Measurements from ENCODE around the gene FHOD3. TPM values are rescaled to one million over a fixed set of nuclear protein-coding genes. Genes with fewer than 3 reads are reported as not detected.

FHOD3 gene
- total RNA-seq, 2 experiments from 2014 or later: not detected

DNA sequence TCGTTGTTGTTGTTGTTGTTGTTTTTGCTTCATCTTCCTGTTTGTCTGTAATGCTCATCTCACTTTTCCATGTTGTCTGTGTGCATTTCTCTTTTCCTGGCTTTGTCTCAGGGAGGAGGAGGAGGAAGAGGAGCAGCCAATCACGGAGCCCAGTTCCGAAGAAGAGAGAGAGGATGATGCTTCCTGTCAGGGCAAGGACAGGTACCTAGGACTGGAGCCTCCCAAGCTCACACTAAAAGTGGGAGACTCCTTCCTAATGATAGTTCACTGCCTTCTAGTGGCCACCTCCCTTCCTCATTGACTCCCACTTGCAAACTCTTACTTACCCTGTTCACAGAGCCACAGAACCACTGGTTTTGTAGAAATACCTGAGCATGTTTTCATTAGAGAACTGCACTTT is 351.7 kb downstream of the FHOD3 start:
- intact Hi-C loops (cut with micrococcal nuclease): no loop called here
- Mint-ChIP-seq H3K4me1 (ENCODE audit: low read depth) (no peaks in the 10 kb centered on the region), H3K27ac (no peak overlapping the region), H3K9me3 (no peaks in the 10 kb centered on the region), H3K36me3 (ENCODE audit: low read depth) (no peaks in the 10 kb centered on the region), H3K4me3 (no peak overlapping the region), H3K27me3 (ENCODE audit: low read depth) (peaks cover 7% of the 10 kb centered on the region)
- CTCF ChIA-PET: no interaction called here
- no peak for DNase-seq

DNA sequence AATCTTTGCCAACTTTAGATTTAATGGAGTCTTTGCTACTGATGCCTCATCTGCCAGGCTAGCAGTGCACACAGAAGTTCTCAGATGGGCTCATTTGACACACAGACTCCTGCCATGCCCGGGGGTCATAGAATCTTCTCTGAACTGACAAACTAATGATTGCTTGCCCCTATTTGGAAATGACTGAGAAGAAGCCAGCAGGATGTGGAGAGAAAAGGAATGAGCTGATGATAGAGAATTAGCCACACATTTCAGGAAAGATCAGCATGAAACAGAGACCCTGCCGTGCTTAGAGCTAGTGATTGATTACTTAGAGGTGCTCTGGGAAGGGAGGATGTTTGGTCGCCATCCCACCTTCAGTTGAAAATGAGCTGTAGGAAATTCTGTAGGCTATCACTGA is 352.8 kb downstream of the FHOD3 start:
- Mint-ChIP-seq H3K36me3 (ENCODE audit: low read depth) (no peaks in the 10 kb centered on the region), H3K9me3 (no peaks in the 10 kb centered on the region), H3K27me3 (ENCODE audit: low read depth) (peaks cover 7% of the 10 kb centered on the region), H3K27ac (no peak overlapping the region), H3K4me1 (ENCODE audit: low read depth) (no peaks in the 10 kb centered on the region), H3K4me3 (no peak overlapping the region)
- intact Hi-C loops (cut with micrococcal nuclease): no loop called here
- DNase-seq: no peak
- CTCF ChIA-PET: interaction anchor here (1.1 kb wide), 1 partner anchor 37 kb away, joined by 3 read pairs; no protein-coding TSS in a partner anchor

DNA sequence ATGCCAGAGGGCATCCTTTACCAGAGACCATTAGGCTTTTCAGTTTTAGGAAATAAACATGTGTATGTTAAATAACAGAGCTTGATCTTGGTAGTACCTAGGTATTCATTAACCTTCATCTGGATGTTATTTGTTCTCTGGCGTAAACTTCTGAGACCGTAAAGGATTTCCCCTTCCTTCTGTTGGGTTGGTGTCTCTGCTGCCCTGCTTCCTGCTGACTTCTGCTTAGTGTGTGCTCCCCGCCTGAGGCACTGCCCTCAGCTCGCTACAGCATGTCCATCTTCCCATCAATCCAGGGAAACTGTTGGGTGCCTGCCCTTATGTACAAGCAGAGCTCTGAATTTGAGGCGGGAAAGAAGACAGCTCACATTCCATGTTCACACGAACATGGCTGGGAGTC is 353.4 kb downstream of the FHOD3 start:
- H3K4me3 Mint-ChIP-seq: no peak overlapping the region
- CTCF ChIA-PET: interaction anchor here (1.1 kb wide), 1 partner anchor 37 kb away, joined by 3 read pairs; no protein-coding TSS in a partner anchor
- no peak overlapping the region for H3K27ac Mint-ChIP-seq
- H3K27me3 Mint-ChIP-seq (ENCODE audit: low read depth): peaks cover 7% of the 10 kb centered on the region
- DNase-seq: no peak
- no peaks in the 10 kb centered on the region for H3K36me3 Mint-ChIP-seq (ENCODE audit: low read depth)
- H3K9me3 Mint-ChIP-seq: no peaks in the 10 kb centered on the region
- intact Hi-C loops (cut with micrococcal nuclease): no loop called here
- no peaks in the 10 kb centered on the region for H3K4me1 Mint-ChIP-seq (ENCODE audit: low read depth)

DNA sequence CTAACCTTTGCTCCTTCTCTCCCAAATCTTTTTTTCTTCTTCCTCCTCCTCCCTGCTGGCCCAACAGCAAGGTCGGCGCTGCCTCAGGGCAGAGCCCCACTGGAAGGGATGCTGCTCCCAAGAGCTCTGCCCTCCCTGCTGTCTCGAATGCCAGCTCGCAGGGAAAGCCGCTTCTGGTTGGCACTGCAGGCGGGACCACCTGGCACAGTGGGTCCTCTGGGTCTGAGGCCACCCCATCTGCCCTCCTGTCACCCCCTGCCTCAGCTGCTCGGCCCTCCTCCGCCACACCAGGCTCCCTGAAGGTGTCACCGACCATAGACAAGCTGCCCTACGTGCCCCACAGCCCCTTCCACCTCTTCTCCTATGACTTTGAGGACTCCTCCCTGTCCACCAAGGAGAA is 355.0 kb downstream of the FHOD3 start:
- H3K9me3 Mint-ChIP-seq: no peaks in the 10 kb centered on the region
- H3K36me3 Mint-ChIP-seq (ENCODE audit: low read depth): no peaks in the 10 kb centered on the region
- H3K27ac Mint-ChIP-seq: no peak overlapping the region
- H3K4me1 Mint-ChIP-seq (ENCODE audit: low read depth): no peaks in the 10 kb centered on the region
- no peak overlapping the region for H3K4me3 Mint-ChIP-seq
- intact Hi-C loops (cut with micrococcal nuclease): no loop called here
- DNase-seq: no peak
- CTCF ChIA-PET: no interaction called here
- peaks cover 9% of the 10 kb centered on the region for H3K27me3 Mint-ChIP-seq (ENCODE audit: low read depth)

DNA sequence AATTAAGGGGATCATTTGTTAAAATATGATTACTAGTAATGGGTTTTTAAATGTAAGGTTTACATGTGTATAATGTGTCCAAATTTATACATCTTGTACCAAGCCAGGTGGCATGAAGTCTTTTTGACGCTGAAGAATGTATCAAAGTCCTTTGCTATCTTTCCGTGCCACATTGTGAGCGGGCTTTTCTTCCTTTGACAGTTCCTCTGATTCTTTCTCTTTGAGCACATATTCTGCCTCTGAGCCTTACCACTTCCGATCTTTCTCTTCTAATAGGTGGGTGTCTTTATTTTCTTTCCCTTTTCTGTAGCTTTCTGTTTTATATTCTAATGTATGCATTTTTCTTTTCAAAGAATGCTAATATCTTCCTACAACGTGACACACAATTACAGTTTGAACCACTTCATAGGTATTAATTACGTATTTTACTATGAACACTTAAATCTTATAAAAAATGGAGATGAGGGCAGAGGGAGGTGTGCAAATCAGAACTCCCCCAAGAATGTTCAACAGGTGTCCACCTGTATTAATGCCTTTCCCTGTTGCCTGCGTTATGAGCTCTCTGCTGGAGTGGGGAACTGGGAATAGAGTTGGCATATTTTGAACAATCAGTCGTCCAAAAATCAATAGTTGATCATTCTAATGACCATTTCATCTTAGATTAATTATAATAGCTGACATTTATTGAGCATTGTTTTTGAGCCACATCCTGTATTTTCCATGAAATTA is 355.8 kb downstream of the FHOD3 start:
- Mint-ChIP-seq H3K9me3 (no peaks in the 10 kb centered on the region), H3K36me3 (ENCODE audit: low read depth) (no peaks in the 10 kb centered on the region), H3K4me3 (no peak overlapping the region), H3K4me1 (ENCODE audit: low read depth) (no peaks in the 10 kb centered on the region), H3K27ac (no peak overlapping the region), H3K27me3 (ENCODE audit: low read depth) (peaks cover 9% of the 10 kb centered on the region)
- CTCF ChIA-PET: interaction anchor here (0.6 kb wide), 1 partner anchor 658 kb away, joined by 3 read pairs; no protein-coding TSS in a partner anchor
- intact Hi-C loops (cut with micrococcal nuclease): no loop called here
- DNase-seq: no peak

DNA sequence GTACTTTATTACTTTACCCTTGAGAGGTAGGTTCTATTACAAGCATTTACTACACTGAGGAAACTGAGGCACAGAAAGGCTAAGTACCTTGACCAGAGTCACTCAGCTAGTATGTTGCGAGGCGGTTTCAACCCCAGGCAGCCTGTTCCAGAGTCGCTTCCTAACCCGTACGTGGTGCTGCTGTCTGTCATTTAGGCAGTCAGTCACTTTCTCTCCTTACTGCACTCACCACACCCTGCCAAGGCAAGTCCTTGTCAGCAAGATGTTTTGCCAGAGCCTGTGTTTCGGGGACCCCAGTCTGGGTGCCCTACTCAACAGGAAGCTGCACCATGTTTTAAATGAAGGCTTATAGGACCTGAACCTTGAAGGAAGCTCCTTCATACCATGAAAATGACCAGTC is 356.4 kb downstream of the FHOD3 start:
- DNase-seq: no peak
- CTCF ChIA-PET: interaction anchor here (0.6 kb wide), 1 partner anchor 659 kb away, joined by 3 read pairs; no protein-coding TSS in a partner anchor

DNA sequence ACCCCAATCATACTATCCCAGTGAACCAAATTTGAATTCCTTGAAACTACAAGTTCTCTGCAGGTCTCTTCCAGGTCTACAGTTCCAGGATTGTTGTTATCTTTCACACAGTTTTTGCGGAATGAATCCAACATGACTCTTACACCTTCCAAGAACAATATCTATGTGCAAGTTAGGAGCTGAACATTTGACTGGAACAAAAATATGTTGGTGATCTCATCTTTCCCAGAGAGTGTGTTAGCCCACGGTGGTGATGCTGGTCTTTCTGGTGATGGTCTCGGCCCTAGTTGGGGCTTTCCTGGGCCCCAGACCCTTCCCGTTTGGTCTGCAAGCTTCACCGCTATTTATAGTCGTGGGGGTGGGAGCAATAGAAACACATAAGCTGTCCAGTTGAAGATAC is 357.6 kb downstream of the FHOD3 start:
- no peak overlapping the region for H3K4me3 Mint-ChIP-seq
- no peak for DNase-seq
- CTCF ChIA-PET: no interaction called here
- peaks cover 9% of the 10 kb centered on the region for H3K27me3 Mint-ChIP-seq (ENCODE audit: low read depth)
- H3K36me3 Mint-ChIP-seq (ENCODE audit: low read depth): no peaks in the 10 kb centered on the region
- H3K4me1 Mint-ChIP-seq (ENCODE audit: low read depth): no peaks in the 10 kb centered on the region
- H3K27ac Mint-ChIP-seq: no peak overlapping the region
- H3K9me3 Mint-ChIP-seq: no peaks in the 10 kb centered on the region
- intact Hi-C loops (cut with micrococcal nuclease): no loop called here

More for the DNA sequence above, 356.4 kb downstream of the FHOD3 start:
- no peak overlapping the region for H3K4me3 Mint-ChIP-seq
- H3K27ac Mint-ChIP-seq: no peak overlapping the region
- H3K4me1 Mint-ChIP-seq (ENCODE audit: low read depth): no peaks in the 10 kb centered on the region
- H3K36me3 Mint-ChIP-seq (ENCODE audit: low read depth): no peaks in the 10 kb centered on the region
- H3K27me3 Mint-ChIP-seq (ENCODE audit: low read depth): peaks cover 9% of the 10 kb centered on the region
- H3K9me3 Mint-ChIP-seq: no peaks in the 10 kb centered on the region
- intact Hi-C loops (cut with micrococcal nuclease): no loop called here

DNA sequence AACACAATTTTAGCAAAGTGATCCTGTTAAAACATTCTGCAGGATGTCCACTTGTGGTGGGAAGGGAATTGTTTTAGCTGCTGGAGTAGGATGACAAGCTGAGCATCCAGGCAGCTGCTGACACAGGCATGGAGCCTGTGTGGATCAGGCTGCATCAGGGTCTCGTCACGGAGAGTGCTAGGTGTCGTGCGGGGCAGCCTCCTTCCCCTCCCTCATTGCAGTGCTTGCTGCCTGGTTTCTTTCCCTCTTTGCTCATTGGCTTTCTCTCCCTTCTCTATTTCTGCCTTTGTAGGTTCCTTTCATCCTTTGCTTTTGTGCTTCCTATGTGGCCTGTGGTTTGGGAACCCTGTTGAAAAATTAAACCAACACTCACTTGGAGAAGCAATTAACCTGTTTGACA is 358.4 kb downstream of the FHOD3 start:
- DNase-seq: no peak
- no peaks in the 10 kb centered on the region for H3K36me3 Mint-ChIP-seq (ENCODE audit: low read depth)
- intact Hi-C loops (cut with micrococcal nuclease): no loop called here
- H3K9me3 Mint-ChIP-seq: no peaks in the 10 kb centered on the region
- CTCF ChIA-PET: no interaction called here
- peaks cover 9% of the 10 kb centered on the region for H3K27me3 Mint-ChIP-seq (ENCODE audit: low read depth)
- H3K4me1 Mint-ChIP-seq (ENCODE audit: low read depth): no peaks in the 10 kb centered on the region
- no peak overlapping the region for H3K4me3 Mint-ChIP-seq
- no peak overlapping the region for H3K27ac Mint-ChIP-seq

DNA sequence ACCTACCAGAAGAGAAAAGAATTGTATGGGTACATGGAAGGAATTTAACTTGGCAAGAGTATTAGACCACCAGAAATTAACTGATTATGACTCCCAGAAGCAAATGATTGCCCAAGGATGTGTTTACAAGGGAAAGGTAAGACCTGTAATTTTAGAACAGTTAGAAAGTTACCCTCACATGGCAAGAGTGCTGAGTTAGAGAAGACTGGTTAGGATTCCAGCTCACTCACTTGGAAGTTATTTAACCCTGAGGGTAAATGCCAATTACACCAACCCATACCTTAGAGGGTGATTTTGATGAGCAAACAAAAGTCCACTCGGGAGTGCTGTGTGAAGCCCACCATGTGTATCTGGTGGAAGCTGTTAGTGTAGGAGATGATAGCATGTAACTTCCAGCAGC is 361.1 kb downstream of the FHOD3 start:
- Mint-ChIP-seq H3K4me1 (ENCODE audit: low read depth) (no peaks in the 10 kb centered on the region), H3K27ac (no peak overlapping the region), H3K36me3 (ENCODE audit: low read depth) (no peaks in the 10 kb centered on the region), H3K4me3 (no peak overlapping the region), H3K27me3 (ENCODE audit: low read depth) (peaks cover 7% of the 10 kb centered on the region), H3K9me3 (no peaks in the 10 kb centered on the region)
- no peak for DNase-seq
- intact Hi-C loops (cut with micrococcal nuclease): no loop called here
- CTCF ChIA-PET: no interaction called here

DNA sequence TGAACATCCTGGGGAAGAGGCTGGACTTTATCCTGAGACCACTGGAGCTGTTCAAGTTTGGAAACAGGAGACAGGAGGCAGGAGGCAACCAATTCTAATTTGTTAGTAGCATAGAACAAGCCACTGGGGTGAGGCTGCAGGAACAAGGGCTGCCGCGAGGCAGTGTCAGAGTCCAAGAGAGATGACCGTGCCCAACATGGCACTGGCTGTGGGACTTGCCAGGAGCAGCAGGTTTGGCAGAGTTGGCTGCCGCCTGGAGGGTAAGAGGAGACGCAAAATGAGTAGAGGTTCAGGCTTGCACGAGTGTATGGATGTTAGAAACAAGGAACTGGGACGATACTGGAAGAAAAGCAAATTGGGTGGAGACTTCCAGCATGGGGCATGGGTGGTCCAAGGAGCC is 362.8 kb downstream of the FHOD3 start:
- Mint-ChIP-seq H3K4me3 (no peak overlapping the region), H3K9me3 (no peaks in the 10 kb centered on the region)

DNA sequence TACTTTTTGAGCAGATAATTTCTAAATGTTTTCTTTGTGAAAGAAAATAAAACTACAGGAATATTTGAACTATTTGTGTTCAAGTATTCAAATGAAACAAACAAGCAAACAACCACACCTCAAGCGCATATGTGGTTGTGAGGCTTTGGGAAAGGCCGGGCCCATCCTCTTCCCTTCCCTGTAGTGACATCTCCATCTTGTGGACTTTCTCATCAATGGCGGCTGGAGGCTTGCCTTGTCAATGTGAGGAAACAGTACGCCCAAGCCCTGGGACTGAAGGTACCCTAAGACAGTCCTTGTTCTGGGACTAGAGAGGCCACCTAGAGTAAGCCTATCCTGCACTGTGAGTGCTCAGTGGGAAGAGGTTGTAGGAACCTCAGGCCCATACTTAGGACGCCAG is 364.5 kb downstream of the FHOD3 start:
- Mint-ChIP-seq H3K27ac (no peak overlapping the region), H3K27me3 (ENCODE audit: low read depth) (peaks cover 6% of the 10 kb centered on the region), H3K9me3 (no peaks in the 10 kb centered on the region), H3K36me3 (ENCODE audit: low read depth) (no peaks in the 10 kb centered on the region), H3K4me1 (ENCODE audit: low read depth) (no peaks in the 10 kb centered on the region), H3K4me3 (no peak overlapping the region)
- intact Hi-C loops (cut with micrococcal nuclease): loop anchor here (5.0 kb wide), 1 partner anchor 565 kb away; no protein-coding TSS in a partner anchor
- DNase-seq: no peak
- CTCF ChIA-PET: interaction anchor here (0.6 kb wide), 1 partner anchor 26 kb away, joined by 3 read pairs; no protein-coding TSS in a partner anchor

More for the DNA sequence above, 362.8 kb downstream of the FHOD3 start:
- CTCF ChIA-PET: no interaction called here
- H3K27me3 Mint-ChIP-seq (ENCODE audit: low read depth): peaks cover 7% of the 10 kb centered on the region
- intact Hi-C loops (cut with micrococcal nuclease): loop anchor here (5.0 kb wide), 1 partner anchor 563 kb away; no protein-coding TSS in a partner anchor
- no peaks in the 10 kb centered on the region for H3K4me1 Mint-ChIP-seq (ENCODE audit: low read depth)
- DNase-seq: no peak
- H3K36me3 Mint-ChIP-seq (ENCODE audit: low read depth): no peaks in the 10 kb centered on the region
- no peak overlapping the region for H3K27ac Mint-ChIP-seq

DNA sequence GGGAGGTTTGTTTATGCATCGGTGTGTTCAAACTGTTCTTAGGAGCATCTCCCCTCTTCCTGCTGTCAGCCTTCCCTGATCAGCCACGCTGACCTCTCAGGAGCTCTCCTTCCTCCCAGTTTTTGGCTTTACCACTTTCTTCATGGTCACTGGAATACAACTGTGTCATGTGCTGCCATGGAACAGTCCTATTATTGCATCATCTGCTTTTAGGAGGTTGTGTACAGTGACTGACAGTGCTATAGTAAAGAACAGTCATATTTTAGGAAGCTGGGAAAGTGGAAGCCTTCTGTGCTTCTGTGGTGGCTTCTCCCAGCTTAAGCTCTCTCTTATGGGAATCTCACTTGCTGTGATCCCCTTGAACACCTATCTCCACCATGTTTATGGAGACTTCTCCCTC is 365.8 kb downstream of the FHOD3 start:
- H3K9me3 Mint-ChIP-seq: no peaks in the 10 kb centered on the region
- CTCF ChIA-PET: interaction anchor here (0.5 kb wide), 1 partner anchor 503 kb away, joined by 3 read pairs; no protein-coding TSS in a partner anchor
- no peak overlapping the region for H3K27ac Mint-ChIP-seq
- no peaks in the 10 kb centered on the region for H3K36me3 Mint-ChIP-seq (ENCODE audit: low read depth)
- intact Hi-C loops (cut with micrococcal nuclease): loop anchor here (5.0 kb wide), 1 partner anchor 566 kb away; no protein-coding TSS in a partner anchor
- no peak for DNase-seq
- H3K4me1 Mint-ChIP-seq (ENCODE audit: low read depth): no peaks in the 10 kb centered on the region
- no peak overlapping the region for H3K4me3 Mint-ChIP-seq
- H3K27me3 Mint-ChIP-seq (ENCODE audit: low read depth): no peaks in the 10 kb centered on the region

DNA sequence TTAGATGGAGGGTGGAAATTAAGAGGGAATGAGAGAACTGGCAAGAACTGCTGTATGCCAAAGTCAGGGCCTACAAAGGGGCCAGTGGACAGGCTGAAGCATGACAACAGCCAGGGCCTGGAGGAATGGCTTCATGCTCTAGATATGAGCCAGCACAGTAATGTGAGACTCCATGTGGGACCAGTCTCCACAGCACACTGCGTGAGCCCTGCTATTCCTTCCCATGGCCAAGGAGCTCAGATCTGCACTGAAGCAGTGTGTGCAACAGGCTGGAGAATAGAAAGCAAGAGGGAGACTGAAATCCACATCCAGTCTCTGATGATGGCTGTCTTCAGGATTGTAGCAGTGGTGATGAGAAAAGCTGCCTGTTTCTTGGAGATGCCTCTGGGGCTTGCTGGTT is 368.4 kb downstream of the FHOD3 start:
- H3K27me3 Mint-ChIP-seq (ENCODE audit: low read depth): peaks cover 2% of the 10 kb centered on the region
- H3K9me3 Mint-ChIP-seq: no peaks in the 10 kb centered on the region
- CTCF ChIA-PET: no interaction called here
- no peak overlapping the region for H3K4me3 Mint-ChIP-seq
- H3K4me1 Mint-ChIP-seq (ENCODE audit: low read depth): no peaks in the 10 kb centered on the region
- no peak overlapping the region for H3K27ac Mint-ChIP-seq
- no peaks in the 10 kb centered on the region for H3K36me3 Mint-ChIP-seq (ENCODE audit: low read depth)
- intact Hi-C loops (cut with micrococcal nuclease): no loop called here
- no peak for DNase-seq

Measured in activated naive CD4-positive, alpha-beta T cell treated with anti-CD3 and anti-CD28 coated beads for 36 hours (primary cell).